ENCODE data around the gene CNST. TPM values are rescaled to one million over a fixed set of nuclear protein-coding genes. Genes with fewer than 3 reads are reported as not detected.

CNST gene
- polyA plus RNA-seq, 1 donor (not counting 4 experiments of a cell fraction or from before 2014, with no cell fraction given) = 9.8 TPM

- no peak for TF ChIP-seq EZH2 (IDR thresholded peaks at IDR 0.05; ENCODE audit: low read length)
- Histone ChIP-seq H3K27me3 (ENCODE audit: control insufficient read depth, extremely low read depth, insufficient read depth, low read length) (no peaks in the 10 kb centered on the region), H3K9me1 (ENCODE audit: control insufficient read depth, extremely low read depth, insufficient read depth, low read length) (no peaks in the 10 kb centered on the region), H2AFZ (ENCODE audit: control insufficient read depth, low read length) (no peak overlapping the region), H3K9ac (ENCODE audit: control insufficient read depth, extremely low read depth, insufficient read depth, low read length) (no peak overlapping the region), H3K4me3 (ENCODE audit: control insufficient read depth in 2 of 3, extremely low read depth in 1 of 3, insufficient read depth in 2 of 3, low read depth in 1 of 3, low read length in 3 of 3) (no peak overlapping the region), H3K4me2 (ENCODE audit: control insufficient read depth, extremely low read depth, insufficient read depth, low read depth, low read length) (no peak overlapping the region), H3K36me3 (ENCODE audit: control insufficient read depth in 2 of 2, extremely low read depth in 1 of 2, insufficient read depth in 2 of 2, low read length in 2 of 2) (peaks cover 2% of the 10 kb centered on the region in 2 experiments), H4K20me1 (ENCODE audit: control insufficient read depth, extremely low read depth, insufficient read depth, low read length) (no peaks in the 10 kb centered on the region), H3K9me3 (ENCODE audit: control insufficient read depth, low read depth, low read length) (no peaks in the 10 kb centered on the region), H3K4me1 (ENCODE audit: control insufficient read depth, extremely low read depth, insufficient read depth, low read length) (no peaks in the 10 kb centered on the region), H3K79me2 (ENCODE audit: control insufficient read depth, insufficient read depth, low read length) (no peaks in the 10 kb centered on the region), H3K27ac (ENCODE audit: control insufficient read depth, insufficient read depth, low read length) (no peak overlapping the region)
- dilution Hi-C loops (cut with MboI; ENCODE audit: extremely low pct_ligation_motif_present, low sequenced_read_pairs) = no loop called here
- FAIRE-seq (no peak), DNase-seq (ENCODE audit: low read depth, low spot score) (no peak)
Observed at GRCh38 chr1:246624091-246624490, 57.8 kb downstream of the CNST start.

- TF ChIP-seq EZH2 (IDR thresholded peaks at IDR 0.05; ENCODE audit: low read length) (no peak), CTCF (optimal IDR thresholded peaks at IDR 0.05 in 1 of 3, IDR thresholded peaks at IDR 0.05 in 1 of 3, conservative IDR thresholded peaks at IDR 0.05 in 1 of 3; ENCODE audit: extremely low read depth in 1 of 3, insufficient read depth in 2 of 3, low read length in 3 of 3) (no peak)
- Histone ChIP-seq H3K9me1 (ENCODE audit: control insufficient read depth, extremely low read depth, insufficient read depth, low read length) (no peaks in the 10 kb centered on the region), H3K36me3 (ENCODE audit: control insufficient read depth in 2 of 2, extremely low read depth in 1 of 2, insufficient read depth in 2 of 2, low read length in 2 of 2) (peaks cover 2 to 3% of the 10 kb centered on the region in 2 experiments), H3K4me3 (ENCODE audit: control insufficient read depth in 2 of 3, extremely low read depth in 1 of 3, insufficient read depth in 2 of 3, low read depth in 1 of 3, low read length in 3 of 3) (no peak overlapping the region), H3K4me2 (ENCODE audit: control insufficient read depth, extremely low read depth, insufficient read depth, low read depth, low read length) (no peak overlapping the region), H3K27ac (ENCODE audit: control insufficient read depth, insufficient read depth, low read length) (no peak overlapping the region), H3K9ac (ENCODE audit: control insufficient read depth, extremely low read depth, insufficient read depth, low read length) (no peak overlapping the region), H3K9me3 (ENCODE audit: control insufficient read depth, low read depth, low read length) (no peaks in the 10 kb centered on the region), H4K20me1 (ENCODE audit: control insufficient read depth, extremely low read depth, insufficient read depth, low read length) (no peaks in the 10 kb centered on the region), H2AFZ (ENCODE audit: control insufficient read depth, low read length) (no peak overlapping the region), H3K4me1 (ENCODE audit: control insufficient read depth, extremely low read depth, insufficient read depth, low read length) (no peaks in the 10 kb centered on the region), H3K27me3 (ENCODE audit: control insufficient read depth, extremely low read depth, insufficient read depth, low read length) (no peaks in the 10 kb centered on the region), H3K79me2 (ENCODE audit: control insufficient read depth, insufficient read depth, low read length) (no peaks in the 10 kb centered on the region)
- DNase-seq (ENCODE audit: low read depth, low spot score) (no peak), FAIRE-seq (no peak)
- dilution Hi-C loops (cut with MboI; ENCODE audit: extremely low pct_ligation_motif_present, low sequenced_read_pairs) = no loop called here
Observed at GRCh38 chr1:246629030-246629429, 62.8 kb downstream of the CNST start.

GRCh38 chr1:246629976-246630375, 63.7 kb downstream of the CNST start:
- no peak for TF ChIP-seq CTCF (optimal IDR thresholded peaks at IDR 0.05 in 1 of 3, IDR thresholded peaks at IDR 0.05 in 1 of 3, conservative IDR thresholded peaks at IDR 0.05 in 1 of 3; ENCODE audit: extremely low read depth in 1 of 3, insufficient read depth in 2 of 3, low read length in 3 of 3)
- TF ChIP-seq EZH2 (IDR thresholded peaks at IDR 0.05; ENCODE audit: low read length) = no peak
- H3K9me3 ChIP-seq (ENCODE audit: control insufficient read depth, low read depth, low read length) = no peaks in the 10 kb centered on the region
- no peak overlapping the region for H3K27ac ChIP-seq (ENCODE audit: control insufficient read depth, insufficient read depth, low read length)
- H3K4me3 ChIP-seq (ENCODE audit: control insufficient read depth in 2 of 3, extremely low read depth in 1 of 3, insufficient read depth in 2 of 3, low read depth in 1 of 3, low read length in 3 of 3) = no peak overlapping the region
- no peaks in the 10 kb centered on the region for H3K27me3 ChIP-seq (ENCODE audit: control insufficient read depth, extremely low read depth, insufficient read depth, low read length)
- no peaks in the 10 kb centered on the region for H3K79me2 ChIP-seq (ENCODE audit: control insufficient read depth, insufficient read depth, low read length)
- FAIRE-seq (no peak), DNase-seq (ENCODE audit: low read depth, low spot score) (no peak)
- H4K20me1 ChIP-seq (ENCODE audit: control insufficient read depth, extremely low read depth, insufficient read depth, low read length) = no peaks in the 10 kb centered on the region
- dilution Hi-C loops (cut with MboI; ENCODE audit: extremely low pct_ligation_motif_present, low sequenced_read_pairs) = no loop called here
- no peaks in the 10 kb centered on the region for H3K9me1 ChIP-seq (ENCODE audit: control insufficient read depth, extremely low read depth, insufficient read depth, low read length)
- peaks cover 2 to 3% of the 10 kb centered on the region in 2 experiments for H3K36me3 ChIP-seq (ENCODE audit: control insufficient read depth in 2 of 2, extremely low read depth in 1 of 2, insufficient read depth in 2 of 2, low read length in 2 of 2)
- no peak overlapping the region for H3K9ac ChIP-seq (ENCODE audit: control insufficient read depth, extremely low read depth, insufficient read depth, low read length)
- H3K4me2 ChIP-seq (ENCODE audit: control insufficient read depth, extremely low read depth, insufficient read depth, low read depth, low read length) = no peak overlapping the region
- H2AFZ ChIP-seq (ENCODE audit: control insufficient read depth, low read length) = no peak overlapping the region
- H3K4me1 ChIP-seq (ENCODE audit: control insufficient read depth, extremely low read depth, insufficient read depth, low read length) = no peaks in the 10 kb centered on the region
